Measurements from ENCODE around the gene KLK1. TPM values are rescaled to one million over a fixed set of nuclear protein-coding genes. Genes with fewer than 3 reads are reported as not detected.
"Not testable (repeated sequence)": the region's sequence is repeated elsewhere in the genome, so short reads cannot be mapped to it uniquely, and the experiment has no call there.

KLK1 gene
- total RNA-seq, 2 experiments from 2014 or later, result 2.4 to 2.6 TPM

DNA sequence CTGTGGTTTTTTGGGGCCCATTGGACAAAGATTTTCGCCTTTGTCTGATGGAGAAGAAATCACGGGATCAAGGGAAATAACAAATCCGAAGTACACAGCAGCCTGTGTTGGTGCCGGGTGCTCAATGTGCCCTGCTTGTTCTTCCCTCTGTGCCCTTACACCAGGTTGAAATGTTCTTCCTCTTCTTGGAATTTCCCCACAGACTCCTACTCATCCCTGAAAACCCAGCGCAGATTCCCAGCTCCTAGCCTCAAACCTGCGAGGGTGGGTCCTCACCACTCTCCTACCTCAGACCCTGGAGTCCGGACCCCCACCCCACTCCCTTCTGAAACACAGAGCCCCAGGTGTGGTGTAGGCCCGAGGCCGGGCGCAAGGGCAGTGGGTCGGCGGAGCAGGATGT, 38.3 kb downstream of the KLK1 start:
- H3K27me3 Mint-ChIP-seq, result peaks cover 16% of the 10 kb centered on the region

DNA sequence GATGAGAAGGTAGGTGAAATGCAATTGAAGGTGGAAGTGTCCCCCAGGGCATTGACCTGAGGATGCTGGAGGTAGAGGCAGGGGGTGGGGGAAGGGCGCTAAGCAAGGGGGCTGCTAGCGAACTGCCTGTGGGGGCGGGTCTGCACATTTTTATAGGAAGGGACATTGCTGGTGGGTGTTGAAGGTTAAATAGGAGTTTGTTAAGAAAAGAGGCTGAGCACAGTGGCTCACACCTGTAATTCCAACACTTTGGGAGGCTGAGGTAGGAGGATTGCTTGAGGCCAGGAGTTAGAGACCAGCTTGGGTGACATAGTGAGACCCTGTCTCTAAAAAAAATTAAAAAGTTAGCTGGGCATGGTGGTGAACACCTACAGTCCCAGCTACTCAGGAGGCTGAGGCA, 38.9 kb downstream of the KLK1 start:
- intact Hi-C loops (cut with DNase I, micrococcal nuclease), result loop anchor here (5.0 to 10.0 kb wide), 4 partner anchors 120 to 427 kb away; no protein-coding TSS in a partner anchor
- POLR2A ChIA-PET, result no interaction called here
- Mint-ChIP-seq H3K9me3 (ENCODE audit: low read depth) (no peaks in the 10 kb centered on the region), H3K4me1 (peaks cover 5% of the 10 kb centered on the region), H3K27me3 (peaks cover 22% of the 10 kb centered on the region), H3K27ac (no peak overlapping the region), H3K4me3 (no peak overlapping the region), H3K36me3 (ENCODE audit: low read depth) (no peaks in the 10 kb centered on the region)
- CTCF ChIA-PET, result no interaction called here
- ATAC-seq, result no peak
- DNase-seq, result no peak

More for the DNA sequence above, 38.3 kb downstream of the KLK1 start:
- Mint-ChIP-seq H3K4me1 (peaks cover 5% of the 10 kb centered on the region), H3K4me3 (no peak overlapping the region), H3K9me3 (ENCODE audit: low read depth) (no peaks in the 10 kb centered on the region), H3K36me3 (ENCODE audit: low read depth) (no peaks in the 10 kb centered on the region), H3K27ac (no peak overlapping the region)
- intact Hi-C loops (cut with DNase I, micrococcal nuclease), result loop anchor here in 1 of 2 experiments (10.0 kb wide), 1 partner anchor 121 kb away; no protein-coding TSS in a partner anchor
- ATAC-seq (no peak), DNase-seq (no peak)
- POLR2A ChIA-PET, result no interaction called here
- CTCF ChIA-PET, result no interaction called here

DNA sequence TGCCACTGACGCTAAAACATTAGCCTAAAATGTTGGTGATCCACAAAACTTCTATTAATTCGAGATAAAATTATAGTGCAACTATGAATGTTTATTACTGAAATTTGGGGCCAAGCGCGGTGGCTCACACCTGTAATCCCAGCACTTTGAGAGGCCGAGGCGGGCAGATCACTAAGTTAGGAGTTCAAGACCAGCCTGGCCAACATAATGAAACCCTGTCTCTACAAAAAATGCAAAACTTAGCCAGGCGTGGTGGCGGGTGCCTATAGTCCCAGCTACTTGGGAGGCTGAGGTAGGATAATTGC, 39.8 kb downstream of the KLK1 start:
- ChIA-PET CTCF (interaction anchor here (0.6 to 1.6 kb wide), 14 partner anchors 50 to 1084 kb away, joined by 3 to 16 read pairs (median 3); no protein-coding TSS in a partner anchor), POLR2A (interaction anchor here (0.6 kb wide), 1 partner anchor 11 kb away, joined by 3 read pairs; no protein-coding TSS in a partner anchor)
- not testable (repeated sequence) for H3K36me3 Mint-ChIP-seq (ENCODE audit: low read depth); DNase-seq; H3K4me3 Mint-ChIP-seq; H3K27ac Mint-ChIP-seq; ATAC-seq; H3K4me1 Mint-ChIP-seq; H3K9me3 Mint-ChIP-seq (ENCODE audit: low read depth)
- intact Hi-C loops (cut with DNase I, micrococcal nuclease), result loop anchor here (1.0 to 10.0 kb wide), 11 partner anchors 59 to 426 kb away; no protein-coding TSS in a partner anchor
- H3K27me3 Mint-ChIP-seq, result peaks cover 30% of the 10 kb centered on the region

DNA sequence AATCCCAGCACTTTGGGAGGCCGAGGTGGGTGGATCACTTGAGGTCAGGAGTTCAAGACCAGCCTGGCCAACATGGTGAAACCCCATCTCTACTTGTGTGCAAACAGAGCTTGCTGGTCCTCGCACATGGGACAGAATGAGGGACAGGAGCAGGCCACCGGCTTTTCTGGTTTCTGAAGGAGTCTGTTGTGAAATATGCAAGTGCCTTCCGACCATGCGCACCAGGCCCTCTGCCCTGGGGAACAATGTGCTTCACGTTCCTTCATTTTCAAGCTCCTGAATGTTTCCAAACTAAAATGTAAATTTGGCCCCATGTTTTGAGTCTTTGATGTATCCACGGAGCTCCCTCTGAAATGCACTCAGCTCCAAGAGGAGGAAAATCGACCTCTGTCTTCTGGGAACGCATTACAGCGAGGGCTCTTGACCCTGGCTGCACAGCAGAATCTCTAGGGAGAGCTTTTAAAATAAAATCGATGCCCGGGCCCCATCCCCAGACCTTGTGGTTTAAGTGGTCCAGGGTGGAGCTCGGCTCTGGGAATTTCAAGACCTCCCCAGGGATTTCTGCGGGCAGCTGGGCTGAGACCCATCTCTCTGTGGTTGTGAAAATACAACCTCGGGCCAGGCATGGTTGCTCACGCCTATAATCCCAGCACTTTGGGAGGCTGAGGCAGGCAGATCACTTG, 42.7 kb downstream of the KLK1 start:
- no peak for ATAC-seq

DNA sequence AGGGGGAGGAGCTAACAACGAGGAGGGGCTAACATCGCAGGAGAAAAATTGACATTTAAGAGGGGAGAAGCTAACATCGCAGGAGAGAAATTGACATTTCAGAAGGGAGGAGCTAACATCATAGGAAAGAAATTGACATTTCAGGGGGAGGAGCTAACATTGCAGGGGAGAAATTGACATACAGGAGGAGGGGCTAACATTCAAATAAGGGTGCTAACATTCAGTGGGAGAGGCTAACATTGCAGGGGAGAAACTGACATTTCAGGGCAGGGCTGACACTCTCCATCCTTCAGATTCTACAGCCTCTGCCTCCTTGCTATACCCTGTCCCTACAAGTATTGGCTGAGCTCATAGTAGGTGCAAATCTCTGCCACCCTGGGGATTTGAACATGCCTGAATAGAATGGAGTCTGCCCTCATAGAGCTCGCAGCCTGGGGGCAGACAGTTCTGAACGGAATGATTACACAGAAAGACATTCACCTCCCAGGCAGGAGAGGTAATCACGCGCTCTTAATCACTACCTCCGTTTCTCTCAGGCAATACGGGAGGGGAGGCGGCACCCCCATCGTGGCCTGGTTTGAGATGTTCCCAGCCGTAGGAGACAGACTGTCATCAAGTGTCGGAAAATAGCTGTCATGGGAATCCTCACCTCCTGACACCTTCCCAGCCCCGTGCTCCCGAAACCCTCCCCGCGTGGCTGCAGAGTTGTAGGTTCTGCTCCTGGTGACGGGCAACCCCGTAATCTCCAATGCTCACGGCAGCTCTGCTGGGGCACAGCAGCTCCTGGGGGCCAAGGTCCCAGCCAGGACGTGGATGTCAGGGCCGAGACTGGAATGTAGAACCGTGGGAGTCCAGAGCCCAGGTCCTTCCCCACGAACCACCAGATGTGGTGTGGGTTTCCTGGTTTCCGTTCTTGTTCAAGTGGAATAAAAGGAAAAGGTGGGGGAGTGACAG, 43.8 kb downstream of the KLK1 start:
- ATAC-seq (peak; percentile 50), DNase-seq (no peak)
- intact Hi-C loops (cut with DNase I, micrococcal nuclease), result loop anchor here (5.0 to 10.0 kb wide), 4 partner anchors 115 to 422 kb away; no protein-coding TSS in a partner anchor
- H3K27ac Mint-ChIP-seq, result no peak overlapping the region
- ChIA-PET POLR2A (interaction anchor here (0.9 kb wide), 1 partner anchor 392 kb away, joined by 5 read pairs; no protein-coding TSS in a partner anchor), CTCF (interaction anchor here (0.8 to 2.7 kb wide), 3 partner anchors 55 to 903 kb away, joined by 3 to 10 read pairs (median 5); no protein-coding TSS in a partner anchor)
- H3K36me3 Mint-ChIP-seq (ENCODE audit: low read depth), result no peaks in the 10 kb centered on the region
- H3K4me3 Mint-ChIP-seq, result no peak overlapping the region
- peaks cover 55% of the 10 kb centered on the region for H3K27me3 Mint-ChIP-seq
- H3K9me3 Mint-ChIP-seq (ENCODE audit: low read depth), result no peaks in the 10 kb centered on the region
- H3K4me1 Mint-ChIP-seq, result peaks cover 12% of the 10 kb centered on the region

More for the DNA sequence above, 42.7 kb downstream of the KLK1 start:
- ChIA-PET POLR2A (no interaction called here), CTCF (no interaction called here)
- no peak for DNase-seq
- Mint-ChIP-seq H3K4me3 (no peak overlapping the region), H3K36me3 (ENCODE audit: low read depth) (no peaks in the 10 kb centered on the region), H3K9me3 (ENCODE audit: low read depth) (no peaks in the 10 kb centered on the region), H3K27ac (no peak overlapping the region), H3K4me1 (peaks cover 12% of the 10 kb centered on the region), H3K27me3 (peaks cover 50% of the 10 kb centered on the region)
- intact Hi-C loops (cut with DNase I, micrococcal nuclease), result loop anchor here (5.0 to 10.0 kb wide), 4 partner anchors 116 to 424 kb away; no protein-coding TSS in a partner anchor

DNA sequence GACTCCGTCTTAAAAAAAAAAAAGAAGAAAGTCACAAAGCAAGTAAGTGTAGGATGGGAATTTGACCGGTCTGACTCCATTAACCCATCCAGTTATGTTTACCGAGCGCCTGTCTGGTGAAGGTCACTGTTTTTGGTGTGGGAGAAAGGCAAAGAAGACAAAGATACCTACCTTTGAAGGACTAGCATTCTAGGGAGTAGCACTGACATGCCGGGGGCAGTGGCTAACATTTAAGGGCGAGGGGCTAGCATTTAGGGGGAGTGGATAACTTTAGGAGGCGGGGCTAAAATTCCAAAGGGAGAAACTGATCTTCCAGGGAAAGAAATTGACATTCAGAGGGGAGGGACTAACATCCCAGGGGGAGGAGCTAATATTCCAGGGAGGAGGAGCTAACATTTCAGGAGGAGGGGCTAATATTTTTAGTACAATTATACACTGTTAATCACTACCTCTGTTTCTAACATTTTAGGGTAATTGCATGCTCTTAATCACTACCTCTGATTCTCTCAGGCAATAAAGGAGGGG, 44.6 kb downstream of the KLK1 start:
- Mint-ChIP-seq H3K27ac (no peak overlapping the region), H3K9me3 (ENCODE audit: low read depth) (no peaks in the 10 kb centered on the region), H3K27me3 (peaks cover 60% of the 10 kb centered on the region), H3K4me3 (no peak overlapping the region), H3K4me1 (peaks cover 12% of the 10 kb centered on the region), H3K36me3 (ENCODE audit: low read depth) (no peaks in the 10 kb centered on the region)
- no peak for ATAC-seq
- POLR2A ChIA-PET, result interaction anchor here (0.9 kb wide), 1 partner anchor 391 kb away, joined by 5 read pairs; no protein-coding TSS in a partner anchor
- intact Hi-C loops (cut with DNase I, micrococcal nuclease), result no loop called here
- CTCF ChIA-PET, result interaction anchor here (0.6 to 2.7 kb wide), 4 partner anchors 54 to 902 kb away, joined by 3 to 10 read pairs (median 4); no protein-coding TSS in a partner anchor
- DNase-seq, result no peak

DNA sequence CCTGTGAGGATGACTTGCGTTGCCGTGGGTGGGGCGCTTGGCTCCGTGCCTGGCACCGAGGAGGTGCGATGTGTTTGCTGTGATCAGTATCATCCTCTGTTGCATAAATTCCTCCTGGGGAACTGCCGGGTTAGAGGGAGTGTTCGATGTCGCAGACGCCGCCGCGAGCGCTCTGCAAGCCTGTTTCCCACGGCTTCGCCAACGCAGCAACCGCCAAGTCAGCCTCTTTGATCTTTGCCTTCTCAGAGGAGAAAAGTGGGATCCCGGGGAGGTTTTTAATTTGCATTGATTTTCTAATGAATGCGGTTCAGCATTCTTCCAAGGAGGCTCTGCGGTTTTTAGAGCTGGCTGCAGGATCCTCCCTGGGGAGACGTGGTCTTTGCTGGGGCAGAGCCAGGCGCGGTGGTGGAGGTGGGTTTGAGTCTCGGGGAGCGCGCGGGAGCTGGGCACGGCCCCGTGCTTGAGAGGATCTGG, 45.7 kb downstream of the KLK1 start:
- ChIA-PET POLR2A (no interaction called here), CTCF (interaction anchor here (0.6 to 2.7 kb wide), 6 partner anchors 14 to 222 kb away, joined by 3 to 10 read pairs (median 3); no protein-coding TSS in a partner anchor)
- no peak overlapping the region for H3K27ac Mint-ChIP-seq
- no peak overlapping the region for H3K4me3 Mint-ChIP-seq
- H3K4me1 Mint-ChIP-seq, result peaks cover 6% of the 10 kb centered on the region
- H3K27me3 Mint-ChIP-seq, result peaks cover 59% of the 10 kb centered on the region
- H3K9me3 Mint-ChIP-seq (ENCODE audit: low read depth), result no peaks in the 10 kb centered on the region
- ATAC-seq (no peak), DNase-seq (peak; percentile 49)
- intact Hi-C loops (cut with DNase I, micrococcal nuclease), result no loop called here
- no peaks in the 10 kb centered on the region for H3K36me3 Mint-ChIP-seq (ENCODE audit: low read depth)

DNA sequence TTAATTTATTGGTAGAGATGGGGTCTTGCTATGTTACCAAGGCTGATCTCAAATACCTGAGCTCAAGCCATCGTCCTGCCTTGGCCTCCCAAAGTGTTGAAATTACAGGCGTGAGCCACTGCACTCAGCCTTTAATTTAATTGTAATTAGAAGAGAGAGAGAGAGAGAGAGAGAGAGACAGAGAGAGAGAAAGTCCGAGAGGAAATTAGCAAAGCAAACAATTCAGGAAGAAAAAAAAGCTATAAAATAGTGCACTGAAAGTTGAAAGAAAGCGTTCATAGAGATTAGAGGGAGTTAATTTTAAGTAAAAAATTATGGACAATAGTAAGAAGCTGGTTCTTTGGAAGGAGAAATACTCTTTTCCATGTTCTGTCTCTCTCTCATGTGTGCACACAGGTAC, 46.3 kb downstream of the KLK1 start:
- Mint-ChIP-seq H3K27me3 (peaks cover 55% of the 10 kb centered on the region), H3K9me3 (ENCODE audit: low read depth) (no peaks in the 10 kb centered on the region), H3K4me3 (no peak overlapping the region), H3K36me3 (ENCODE audit: low read depth) (no peaks in the 10 kb centered on the region), H3K27ac (no peak overlapping the region), H3K4me1 (peaks cover 6% of the 10 kb centered on the region)
- POLR2A ChIA-PET, result interaction anchor here (0.6 kb wide), 1 partner anchor 393 kb away, joined by 3 read pairs; no protein-coding TSS in a partner anchor
- intact Hi-C loops (cut with DNase I, micrococcal nuclease), result no loop called here
- CTCF ChIA-PET, result interaction anchor here (0.8 to 2.7 kb wide), 6 partner anchors 14 to 221 kb away, joined by 3 to 10 read pairs (median 3); no protein-coding TSS in a partner anchor
- ATAC-seq, result no peak
- DNase-seq, result no peak

DNA sequence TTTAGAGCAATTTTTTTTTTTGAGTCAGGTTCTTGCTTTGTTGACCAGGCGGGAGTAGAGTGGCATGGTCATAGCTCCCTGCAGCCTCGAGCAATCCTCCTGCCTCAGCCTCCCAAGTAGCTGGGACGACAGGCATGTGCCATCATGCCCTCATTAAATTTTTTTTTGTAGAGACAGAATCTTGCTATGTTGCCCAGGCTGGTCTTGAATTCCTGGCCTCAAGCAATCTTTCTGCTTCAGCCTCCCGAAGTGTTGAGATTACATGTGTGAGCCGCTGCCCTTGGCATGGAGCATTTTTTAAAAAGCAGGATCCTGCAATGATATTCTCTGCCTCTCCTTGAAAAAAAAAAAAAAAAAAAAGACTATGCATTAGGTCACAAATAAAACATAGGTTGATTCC, 47.5 kb downstream of the KLK1 start:
- ATAC-seq (no peak), DNase-seq (no peak)
- CTCF ChIA-PET, result interaction anchor here (0.6 to 1.0 kb wide), 2 partner anchors 17 to 336 kb away, joined by 3 to 4 read pairs; no protein-coding TSS in a partner anchor
- Mint-ChIP-seq H3K4me1 (peaks cover 6% of the 10 kb centered on the region), H3K9me3 (ENCODE audit: low read depth) (no peaks in the 10 kb centered on the region), H3K4me3 (no peak overlapping the region), H3K36me3 (ENCODE audit: low read depth) (no peaks in the 10 kb centered on the region), H3K27me3 (peaks cover 54% of the 10 kb centered on the region), H3K27ac (no peak overlapping the region)
- POLR2A ChIA-PET, result no interaction called here
- intact Hi-C loops (cut with DNase I, micrococcal nuclease), result no loop called here

DNA sequence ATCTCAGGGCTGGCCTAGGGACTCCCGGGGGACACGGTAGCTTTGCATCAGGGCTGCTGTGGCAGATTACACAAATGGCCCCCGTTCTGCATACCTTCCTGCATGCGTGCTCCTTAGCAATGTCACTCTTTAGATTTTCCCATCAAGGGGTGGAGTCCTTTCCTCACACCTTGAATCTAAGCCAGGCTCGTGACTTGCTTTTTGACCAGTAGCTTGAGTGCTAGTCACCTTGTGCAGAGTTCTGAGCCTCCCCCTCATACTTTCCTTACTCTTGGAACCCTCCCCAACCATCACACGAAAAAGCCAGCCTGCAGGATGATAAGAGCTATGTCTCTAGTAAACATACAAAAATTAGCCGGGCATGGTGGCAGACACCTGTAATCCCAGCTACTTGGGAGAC, 50.1 kb downstream of the KLK1 start:
- CTCF ChIA-PET; intact Hi-C loops (cut with DNase I, micrococcal nuclease); DNase-seq; H3K4me1 Mint-ChIP-seq; H3K4me3 Mint-ChIP-seq; POLR2A ChIA-PET; H3K9me3 Mint-ChIP-seq (ENCODE audit: low read depth); H3K27ac Mint-ChIP-seq; ATAC-seq; H3K36me3 Mint-ChIP-seq (ENCODE audit: low read depth): not testable (repeated sequence)
- peaks cover 35% of the 10 kb centered on the region for H3K27me3 Mint-ChIP-seq

DNA sequence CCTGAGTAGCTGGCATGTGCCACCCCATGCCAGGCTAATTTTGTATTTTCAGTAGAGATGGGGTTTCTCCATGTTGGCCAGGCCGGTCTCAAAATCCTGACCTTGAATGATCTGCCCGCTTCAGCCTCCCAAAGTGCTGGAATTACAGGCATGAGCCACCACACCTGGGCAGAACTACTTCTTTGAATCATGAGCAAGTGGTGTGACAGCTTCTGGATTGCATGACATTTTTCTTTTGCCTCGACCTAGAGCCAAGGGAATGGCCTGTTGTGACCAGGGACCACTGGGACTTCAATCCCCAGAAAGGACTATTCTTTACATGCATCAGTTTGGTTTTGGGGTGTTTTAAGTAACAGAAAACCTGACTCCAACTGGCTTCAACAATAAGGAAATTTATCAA, 50.7 kb downstream of the KLK1 start:
- H3K4me3 Mint-ChIP-seq; H3K4me1 Mint-ChIP-seq; H3K9me3 Mint-ChIP-seq (ENCODE audit: low read depth); H3K36me3 Mint-ChIP-seq (ENCODE audit: low read depth); DNase-seq; POLR2A ChIA-PET; ATAC-seq; intact Hi-C loops (cut with DNase I, micrococcal nuclease); H3K27ac Mint-ChIP-seq; CTCF ChIA-PET: not testable (repeated sequence)
- H3K27me3 Mint-ChIP-seq, result peaks cover 29% of the 10 kb centered on the region
